NOMO-1 treated with DMSO at 0.1 percent for 48 hours (cell line): ENCODE results near the gene ATP8B4.
"Not testable (repeated sequence)": the region's sequence is repeated elsewhere in the genome, so short reads cannot be mapped to it uniquely, and the experiment has no call there.

ENCODE experiments used
- DNase-seq: peaks from one replicate; lab custom pipeline; 2025; ENCODE audit not compliant: unreplicated experiment; lab: John Stamatoyannopoulos, UW

Gene ATP8B4

DNA sequence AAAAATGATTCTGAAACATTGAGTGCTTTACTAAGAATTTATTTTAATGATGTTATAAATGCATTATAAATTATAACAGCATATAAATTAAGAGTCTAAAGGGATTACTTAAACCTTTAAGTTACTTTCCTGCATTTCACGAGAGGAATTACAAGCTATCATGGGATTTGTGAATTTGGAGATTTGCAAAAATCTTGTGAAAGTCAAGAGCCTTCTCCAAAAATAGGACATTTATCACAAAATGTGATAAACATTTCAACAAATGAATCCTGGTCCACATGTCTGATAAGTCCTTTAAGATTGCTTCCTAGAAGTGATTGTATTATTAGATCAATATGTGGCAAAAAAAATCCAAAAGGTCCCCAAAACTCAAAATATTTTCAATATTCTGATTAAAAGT is 154.5 kb downstream of the ATP8B4 start:
- DNase-seq = no peak

DNA sequence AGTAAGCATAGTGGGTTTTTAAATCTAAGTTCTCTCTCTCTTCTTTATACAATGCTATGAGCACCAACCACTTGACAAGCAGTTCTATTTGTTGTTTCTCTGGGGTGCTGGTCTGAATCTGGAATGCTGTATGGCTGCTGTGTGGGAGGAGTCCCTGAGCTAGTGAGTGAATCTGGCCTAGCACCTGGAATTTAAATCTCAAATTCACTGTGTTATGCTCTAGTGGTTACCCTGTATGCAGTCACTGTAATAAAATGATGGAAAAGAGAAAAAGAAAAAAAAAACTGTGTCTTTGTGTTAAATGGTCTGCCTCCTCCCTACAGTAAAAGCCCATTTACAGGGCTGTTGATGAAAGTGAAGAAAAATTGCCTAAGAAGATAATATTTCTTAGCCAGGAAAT is 155.0 kb downstream of the ATP8B4 start:
- no peak for DNase-seq

DNA sequence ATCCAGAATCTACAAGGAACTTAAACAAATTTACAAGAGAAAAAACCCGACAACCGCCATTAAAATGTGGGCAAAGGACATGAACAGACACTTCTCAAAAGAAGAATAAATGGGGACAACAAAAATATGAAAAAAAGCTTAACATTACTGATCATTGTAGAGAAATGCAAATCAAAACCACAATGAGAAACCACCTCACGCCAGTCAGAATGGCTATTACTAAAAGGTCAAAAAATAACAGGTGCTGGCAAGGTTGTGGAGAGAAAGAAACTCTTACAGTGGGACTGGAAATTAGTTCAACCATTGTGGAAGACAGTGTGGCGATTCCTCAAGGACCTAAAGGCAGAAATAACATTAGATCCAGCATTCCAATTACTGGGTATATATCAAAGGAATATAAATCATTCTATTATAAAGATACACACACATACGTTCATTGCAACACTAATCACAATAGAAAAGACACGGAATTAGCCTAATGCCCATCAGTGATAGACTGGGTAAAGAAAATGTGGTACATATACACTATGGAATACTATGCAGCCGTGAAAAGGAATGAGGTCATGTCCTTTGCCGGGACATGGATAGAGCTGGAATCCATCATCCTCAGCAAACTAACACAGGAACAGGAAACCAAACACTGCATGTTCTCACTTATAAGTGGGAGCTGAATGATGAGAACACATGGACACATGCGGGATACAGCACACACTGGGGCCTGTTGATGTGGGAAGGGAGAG is 155.8 kb downstream of the ATP8B4 start:
- DNase-seq = not testable (repeated sequence)

DNA sequence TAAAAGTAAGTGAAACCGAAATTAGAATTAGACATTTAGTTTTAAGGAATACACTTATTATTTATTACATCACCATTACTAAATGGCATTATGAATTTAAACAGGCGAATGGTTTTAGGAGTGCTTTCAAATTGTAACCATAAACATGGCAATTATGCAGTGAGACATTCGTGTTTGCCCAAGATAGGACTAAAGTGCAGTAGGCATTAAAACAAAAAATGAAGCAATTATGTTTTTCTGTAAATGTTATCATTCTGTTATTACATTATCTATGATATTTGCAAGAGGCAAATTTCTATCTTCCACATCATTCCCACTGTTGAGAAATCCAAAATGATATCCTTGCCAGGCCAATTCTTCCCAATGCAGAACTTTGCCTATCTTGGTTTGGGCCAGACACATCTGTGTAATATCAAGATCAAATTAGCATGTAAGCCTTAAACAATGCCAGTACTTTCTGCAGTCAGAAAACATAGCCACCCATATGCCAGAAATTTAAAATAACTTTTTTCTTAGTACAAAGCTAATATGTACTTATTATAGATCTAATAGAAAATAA is 156.9 kb downstream of the ATP8B4 start:
- DNase-seq = no peak

DNA sequence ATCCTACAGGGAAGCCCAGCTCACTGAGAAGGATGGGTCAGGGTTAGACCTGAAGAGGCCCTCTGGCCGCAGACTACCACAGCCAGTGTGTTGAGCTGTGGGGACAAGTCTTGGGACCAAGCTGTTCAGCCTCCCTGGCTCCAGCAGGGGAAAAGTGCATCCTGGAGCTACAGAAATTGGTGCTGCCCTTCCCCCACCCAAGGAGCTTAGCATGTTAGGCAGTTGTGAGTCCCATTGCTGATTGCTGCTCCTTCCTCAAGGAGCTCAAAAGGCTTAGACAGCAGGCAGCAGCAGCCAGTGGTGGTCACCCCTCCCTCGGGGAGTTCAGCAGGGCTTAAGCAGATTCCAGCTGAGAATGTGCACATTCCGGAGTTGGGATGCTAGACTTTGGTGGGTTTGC is 165.6 kb downstream of the ATP8B4 start:
- no peak for DNase-seq

DNA sequence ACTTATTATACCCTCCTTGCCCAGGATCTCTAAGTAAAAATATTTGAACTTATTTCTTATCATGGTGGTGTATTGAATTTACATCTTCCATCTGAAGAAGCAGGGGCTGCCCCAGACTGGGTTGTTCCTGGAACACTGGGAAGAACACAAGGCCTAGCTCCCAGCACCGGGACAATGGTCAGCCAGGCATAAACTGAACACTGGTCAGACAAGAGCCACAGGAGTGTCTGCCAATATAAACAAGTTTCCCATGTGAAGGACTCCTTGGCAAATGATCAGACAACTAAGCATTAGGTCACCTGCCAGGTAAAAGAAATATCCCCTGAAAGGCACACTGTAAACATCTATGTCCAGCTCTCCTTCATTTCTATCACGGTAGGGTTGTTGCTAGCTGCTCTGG is 172.4 kb downstream of the ATP8B4 start:
- DNase-seq = no peak

DNA sequence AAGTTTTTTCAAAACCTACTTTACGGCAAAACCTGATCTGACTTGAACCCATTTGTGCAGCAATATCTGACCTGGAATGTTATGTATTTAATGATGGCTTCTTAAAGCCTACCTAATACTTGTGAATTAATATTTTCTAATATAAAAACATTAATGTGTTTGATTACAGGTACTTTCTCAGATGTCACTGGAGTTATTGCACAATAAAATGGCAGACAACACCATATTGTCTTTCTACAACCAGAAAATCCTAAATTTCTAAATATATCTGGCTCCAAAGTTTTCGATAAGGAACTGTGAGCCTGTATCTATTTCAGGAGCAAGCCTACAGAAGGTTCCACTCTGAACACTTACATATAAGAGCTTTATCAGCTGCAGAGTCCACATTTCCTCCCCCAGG is 184.5 kb downstream of the ATP8B4 start:
- DNase-seq = no peak

DNA sequence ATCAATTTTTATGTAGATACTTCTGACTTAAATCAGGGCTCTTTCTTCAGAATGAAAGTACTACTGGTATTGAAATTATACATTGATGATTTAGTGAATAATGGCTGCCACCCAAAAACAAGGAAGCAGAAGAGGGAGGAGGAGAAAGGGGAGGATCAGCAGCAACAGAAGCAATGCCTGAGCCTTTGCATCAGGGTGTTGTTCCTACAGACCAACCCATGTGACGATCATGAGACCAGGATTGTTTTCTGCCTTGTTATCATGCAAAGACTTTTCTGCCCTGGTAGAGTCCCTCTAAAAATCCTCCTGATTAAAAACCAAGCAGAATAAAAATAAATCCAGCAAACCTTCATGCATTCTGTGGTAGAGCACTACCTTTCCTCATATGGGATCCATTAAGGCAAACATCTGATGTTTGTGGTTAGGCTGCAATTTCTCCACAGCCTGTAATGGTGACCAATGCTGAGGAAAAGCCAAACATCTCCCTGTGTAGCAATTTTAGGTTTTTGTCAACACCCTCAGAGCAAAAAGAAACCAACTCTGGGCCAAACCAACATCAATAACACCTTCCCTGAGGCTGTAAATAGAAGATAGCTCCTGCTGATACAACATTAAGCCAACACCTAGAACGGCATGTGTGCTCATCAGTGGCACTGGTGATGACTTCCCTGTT is 191.7 kb downstream of the ATP8B4 start:
- DNase-seq = no peak

DNA sequence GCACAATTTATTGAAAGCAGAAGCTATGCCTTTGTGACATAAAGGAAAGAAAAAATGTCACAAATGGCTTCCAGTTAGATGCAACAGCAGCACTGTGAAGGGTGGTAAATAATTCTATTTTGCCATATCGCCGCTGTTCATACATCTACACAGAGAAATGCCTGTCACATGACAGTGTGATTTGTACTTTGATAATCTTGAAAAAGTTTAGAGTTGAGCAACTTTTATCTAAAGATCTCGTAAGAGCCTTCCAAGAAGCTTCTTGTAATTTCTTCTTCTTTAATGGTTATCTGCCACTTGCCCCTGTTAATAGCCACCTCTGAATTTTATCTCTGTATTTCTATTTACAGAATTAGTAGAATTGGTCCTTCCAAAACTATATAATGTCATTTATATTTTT is 192.3 kb downstream of the ATP8B4 start:
- no peak for DNase-seq

DNA sequence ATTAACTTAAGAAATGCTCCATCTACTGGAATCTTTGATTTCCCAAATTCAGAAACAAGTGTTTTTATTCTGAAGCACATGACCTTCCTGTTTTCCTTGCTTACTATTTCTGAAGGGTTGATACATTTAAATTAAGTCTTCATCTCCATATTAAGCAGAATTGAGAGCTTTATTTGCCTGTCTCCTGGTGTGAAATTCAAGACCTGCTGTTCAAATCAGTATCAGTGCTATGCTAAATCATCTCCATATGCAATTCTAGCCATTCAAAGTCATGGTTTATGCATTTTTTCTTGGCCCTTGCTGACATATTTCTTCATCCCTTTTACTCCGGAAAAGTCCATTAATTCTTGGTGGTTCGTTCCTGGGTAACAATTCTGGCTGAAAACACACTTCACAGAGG is 195.4 kb downstream of the ATP8B4 start:
- DNase-seq = no peak

DNA sequence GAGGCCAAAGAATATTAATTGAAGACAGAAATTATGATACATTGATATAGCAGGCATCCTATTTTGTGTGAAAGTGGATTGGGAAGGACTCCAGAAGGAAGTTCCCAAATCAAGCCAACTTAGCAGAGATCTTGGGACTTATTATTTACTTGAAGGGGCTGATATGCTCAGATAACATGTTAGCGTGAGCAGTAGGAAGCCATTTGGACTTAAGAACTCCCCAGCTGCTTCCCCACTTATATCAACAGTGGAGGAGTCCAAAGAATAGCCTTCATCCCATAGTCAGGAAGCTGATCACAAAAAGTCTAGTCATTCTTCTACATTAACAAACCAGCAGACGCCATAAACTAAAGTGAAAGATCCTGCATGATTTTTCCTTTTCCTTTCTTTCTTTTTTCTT is 200.0 kb downstream of the ATP8B4 start:
- no peak for DNase-seq

DNA sequence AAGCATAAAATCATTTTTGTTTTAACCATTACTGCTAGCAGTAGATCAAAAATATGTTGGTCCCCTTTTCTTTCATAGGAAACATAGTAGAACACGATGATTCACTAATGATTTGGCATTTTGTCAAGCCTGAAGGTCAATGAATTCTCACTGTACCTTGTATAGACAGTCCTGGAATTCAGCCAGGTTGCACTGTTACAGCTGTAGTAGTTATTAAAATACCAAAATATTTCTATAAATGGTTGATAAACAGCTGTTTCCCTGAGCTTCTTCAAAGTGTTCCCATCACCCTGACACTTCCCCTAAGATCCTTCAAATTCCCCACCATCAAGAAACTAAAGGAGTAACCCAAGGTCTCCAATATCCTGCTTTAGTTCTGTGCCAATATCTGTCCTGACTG is 200.9 kb downstream of the ATP8B4 start:
- DNase-seq = no peak

DNA sequence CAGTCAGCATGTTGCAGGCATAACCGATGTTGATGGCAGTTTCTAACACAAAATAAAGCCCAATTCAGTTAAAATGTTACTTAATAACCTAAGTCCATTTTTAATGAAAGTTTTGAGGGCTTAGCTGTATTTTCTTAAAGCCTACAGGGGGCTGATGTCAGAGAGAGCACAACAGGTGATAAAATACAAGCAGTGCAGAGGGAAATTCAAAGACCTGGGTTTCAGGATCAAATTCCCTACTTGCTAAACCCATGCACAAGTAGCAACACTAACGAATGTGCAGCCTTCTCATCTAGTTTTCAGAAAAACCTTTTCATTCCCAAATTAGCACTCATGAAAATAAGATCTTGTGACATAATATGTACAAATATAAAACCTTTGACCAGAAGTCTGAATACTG is 202.0 kb downstream of the ATP8B4 start:
- no peak for DNase-seq

DNA sequence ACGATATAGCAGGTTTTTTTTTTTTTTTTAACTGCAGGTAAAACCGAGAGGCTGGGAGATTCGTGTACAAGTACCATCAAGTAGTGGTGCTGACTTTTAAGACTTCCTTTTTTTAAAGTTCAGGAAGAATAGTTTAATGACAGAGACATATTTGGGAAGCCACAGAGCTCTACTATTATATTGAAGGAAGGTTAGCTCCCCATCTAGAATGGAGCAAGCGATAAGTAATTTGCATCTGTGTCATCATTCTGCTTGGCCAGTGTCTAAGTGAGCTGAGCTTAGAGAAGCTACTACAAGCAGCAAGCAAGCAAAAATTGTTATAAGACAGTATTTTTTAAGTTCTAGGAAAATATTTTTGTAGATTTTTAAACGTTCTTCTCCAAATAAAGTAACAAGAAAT is 203.2 kb downstream of the ATP8B4 start:
- DNase-seq = peak; percentile 4

DNA sequence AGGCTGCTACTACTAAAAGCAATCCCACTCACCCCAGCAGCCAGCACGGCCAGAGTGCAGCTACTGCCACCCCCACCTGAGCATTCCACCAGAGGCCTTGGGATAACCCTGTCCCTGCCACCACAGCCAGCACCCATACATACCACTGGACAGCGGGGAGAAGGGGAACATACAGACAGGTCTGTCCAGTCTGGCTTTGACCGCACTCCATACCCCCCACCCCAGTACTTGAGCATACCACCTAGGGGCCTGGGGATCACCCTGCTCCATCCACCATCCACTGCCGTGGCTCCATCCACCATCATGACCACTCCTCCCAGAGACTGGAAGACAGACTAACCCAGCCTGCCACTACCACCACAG is 210.1 kb downstream of the ATP8B4 start:
- no peak for DNase-seq

DNA sequence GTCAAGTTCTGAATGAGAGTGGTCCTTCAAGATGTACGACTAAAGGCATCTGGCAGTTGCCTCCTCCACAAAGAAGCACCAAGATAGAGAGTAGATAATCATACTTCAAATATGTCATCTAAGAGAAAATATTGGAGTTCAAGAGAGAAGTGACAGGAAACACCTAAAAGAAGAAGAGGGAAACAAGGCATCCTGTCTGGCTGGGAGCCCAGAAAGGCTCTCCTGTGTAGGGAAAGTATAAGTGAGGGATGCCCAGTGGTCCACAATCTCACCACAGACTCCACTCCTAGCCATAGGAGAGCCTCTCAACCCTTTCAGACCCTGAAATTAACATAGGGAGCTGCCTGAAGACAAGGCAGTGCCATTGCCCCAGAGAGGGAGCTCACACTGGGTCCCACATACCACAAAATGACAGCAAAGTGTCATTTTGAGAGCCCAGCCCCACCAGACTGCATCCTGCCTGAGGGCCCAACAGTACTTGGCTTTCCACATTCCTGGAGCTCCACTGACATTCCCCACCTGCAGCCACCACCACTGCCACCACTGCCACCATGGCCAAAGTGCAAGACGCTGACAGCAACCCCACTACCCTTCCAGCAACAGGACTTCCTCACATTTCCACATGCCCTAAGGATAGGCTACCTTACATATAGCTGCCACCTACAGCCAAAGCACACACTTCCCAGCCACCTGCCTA is 210.6 kb downstream of the ATP8B4 start:
- DNase-seq = no peak

DNA sequence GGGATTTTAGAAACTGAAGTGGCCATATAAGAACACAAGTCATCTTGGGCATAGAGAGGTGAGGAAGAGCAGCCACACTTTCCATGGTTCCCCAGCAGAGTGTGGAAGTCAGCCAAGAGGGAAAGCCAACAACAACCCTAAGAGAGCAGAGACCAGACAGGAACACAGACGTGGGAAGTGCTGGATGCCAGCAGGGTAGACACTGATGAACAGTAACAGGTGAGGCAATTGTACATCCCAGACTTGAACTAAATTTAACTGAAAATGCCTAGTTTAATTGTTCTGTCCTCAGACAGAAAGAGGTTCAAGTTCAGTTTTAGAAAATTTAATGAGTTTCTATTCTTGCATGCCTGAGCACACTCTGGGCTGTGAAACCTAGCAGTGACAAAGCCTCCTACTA is 212.1 kb downstream of the ATP8B4 start:
- no peak for DNase-seq

DNA sequence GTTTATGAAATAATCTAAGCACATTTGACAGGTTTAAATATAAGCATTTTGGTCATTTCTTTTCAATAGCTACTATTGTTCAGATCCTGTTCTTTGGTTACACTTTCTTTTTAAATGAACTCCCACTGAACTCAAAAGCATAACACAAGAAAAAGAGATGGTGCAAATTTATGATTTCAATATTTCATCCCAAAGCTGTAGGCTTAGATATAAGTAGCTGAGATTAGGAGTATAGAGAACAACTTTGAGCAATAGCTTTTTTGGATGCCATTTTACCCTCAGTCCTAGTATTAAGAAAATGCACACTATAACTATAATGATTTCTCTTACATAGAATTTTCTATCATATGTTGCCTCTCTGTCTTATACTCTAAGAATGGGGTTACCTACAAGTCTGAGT is 213.8 kb downstream of the ATP8B4 start:
- DNase-seq = no peak

DNA sequence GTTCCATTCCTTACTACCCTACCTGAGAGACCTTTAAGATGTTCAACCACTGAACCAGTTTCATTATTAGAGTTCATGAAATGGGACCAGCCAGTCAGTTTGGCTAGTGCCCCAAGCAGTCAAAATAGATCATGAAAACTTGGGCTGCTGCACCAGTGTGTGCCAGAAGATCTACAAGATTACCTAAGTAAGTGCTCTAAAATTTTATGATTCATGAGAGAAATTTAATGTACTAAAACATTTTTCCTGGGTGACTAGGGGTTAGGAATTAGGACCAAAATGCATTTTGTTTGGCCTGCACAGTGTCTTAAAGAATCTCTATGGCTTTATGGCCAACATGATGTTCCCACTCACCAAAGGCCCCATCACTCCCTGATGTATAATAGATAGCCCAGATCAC is 214.7 kb downstream of the ATP8B4 start:
- no peak for DNase-seq

DNA sequence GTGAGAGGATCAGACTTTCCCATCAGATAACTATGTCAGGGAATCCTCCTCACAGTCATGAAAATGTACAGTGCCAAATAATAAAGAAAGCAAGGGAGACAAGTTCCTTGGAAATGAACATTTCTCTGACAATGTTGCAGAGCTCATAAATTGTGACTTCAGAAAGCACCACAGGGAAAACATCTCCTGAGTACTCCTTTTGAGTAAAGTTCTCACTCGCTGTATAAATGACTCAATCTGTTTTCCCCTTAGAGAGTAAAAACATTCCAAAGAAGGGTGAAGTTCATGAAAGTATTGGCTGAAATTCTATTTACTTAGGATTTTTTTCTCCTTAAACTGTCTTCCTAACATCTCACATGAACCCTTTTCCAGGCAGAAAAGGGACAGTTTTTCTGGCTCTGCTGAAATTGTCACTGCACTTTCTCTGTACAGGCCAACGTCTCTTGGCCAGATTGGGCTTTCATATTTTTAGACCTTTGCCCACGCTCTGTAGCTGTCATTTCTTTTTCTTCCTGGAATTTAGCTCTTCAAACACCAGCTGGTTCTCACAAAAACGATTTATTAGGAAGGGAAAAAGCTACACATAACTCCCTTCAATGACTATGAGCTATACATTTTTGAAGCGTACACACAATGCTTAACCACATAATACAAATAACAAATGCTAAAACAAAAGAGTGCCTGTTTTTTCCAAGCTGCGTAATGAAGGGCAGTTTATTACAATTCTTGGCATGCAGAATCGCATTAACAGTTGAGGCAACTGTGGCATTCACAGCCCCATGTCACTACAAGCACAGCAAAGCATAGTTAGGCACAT is 216.1 kb downstream of the ATP8B4 start:
- DNase-seq = no peak

DNA sequence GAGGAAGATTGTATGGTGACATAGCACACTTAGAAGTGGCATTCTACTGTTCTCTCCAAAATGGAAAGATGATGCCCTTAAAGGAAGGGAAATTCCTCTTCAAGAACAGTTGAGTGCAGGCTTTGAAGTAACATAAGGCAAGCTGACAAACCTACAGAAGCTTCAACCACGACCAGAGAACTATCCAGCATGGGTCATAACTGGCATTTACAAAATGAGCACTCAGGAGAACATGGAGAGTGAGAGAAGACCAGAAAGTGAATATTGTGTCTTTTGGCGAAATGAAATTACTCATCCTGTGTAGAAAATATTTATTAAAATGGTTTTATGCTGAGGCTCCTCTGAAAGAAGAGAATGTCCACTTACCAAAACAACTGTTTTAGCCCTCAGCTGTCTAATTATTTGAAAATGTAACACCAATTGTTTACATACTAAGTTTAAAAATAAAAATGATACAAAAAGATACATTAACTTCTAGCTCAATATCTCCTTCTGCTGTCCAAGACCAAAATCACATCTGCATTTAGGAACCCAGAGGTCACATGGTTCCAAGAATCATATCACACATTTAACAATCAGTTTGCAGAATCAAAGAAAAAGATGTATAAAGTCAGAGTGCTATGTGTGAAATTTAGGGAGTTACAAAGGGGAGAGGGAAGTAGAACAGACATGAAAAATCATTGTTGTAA is 216.9 kb downstream of the ATP8B4 start:
- DNase-seq = no peak
